22Rv1 (cell line): ENCODE data around the gene SLC2A4RG.

ENCODE experiments used
- CTCF ChIP-seq: fragments of 450-650 bp; IDR thresholded peaks from 2 replicates; pipeline ENCODE4 v1.5.1; 2017; ENCODE audit warnings: mild to moderate bottlenecking
- ZFX ChIP-seq: fragments of 450-650 bp; IDR thresholded peaks from 2 replicates; pipeline ENCODE4 v1.6.1; 2017; ENCODE audit warnings: antibody characterized with exemption, borderline replicate concordance

DNA sequence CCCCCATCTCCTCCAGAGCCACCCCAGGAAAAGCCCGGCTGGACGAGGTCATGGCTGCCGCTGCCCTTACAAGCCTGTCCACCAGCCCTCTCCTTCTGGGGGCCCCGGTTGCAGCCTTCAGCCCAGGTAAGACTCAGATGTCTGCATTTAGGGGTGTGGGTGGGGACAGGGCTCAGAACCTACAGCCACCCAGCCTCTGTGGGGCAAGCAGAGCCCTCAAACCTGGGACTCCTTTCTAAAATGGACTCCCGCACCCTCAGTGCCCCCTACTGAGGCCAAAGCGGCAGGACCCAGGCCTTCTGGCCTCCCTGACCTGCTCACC, 1.7 kb downstream of the SLC2A4RG start:
- TF ChIP-seq CTCF (no peak), ZFX (no peak)
